Smooth muscle cell (in vitro differentiated cells): Measurements from ENCODE around the gene COL11A1. TPM values are rescaled to one million over a fixed set of nuclear protein-coding genes. Genes with fewer than 3 reads are reported as not detected.
A peak's percentile ranks its signal among the peaks of the same experiment; 100 is the strongest.

ENCODE experiments used
- DNase-seq: peaks from one replicate; lab custom pipeline; 2025; ENCODE audit not compliant: unreplicated experiment; lab: John Stamatoyannopoulos, UW
- H2AFZ ChIP-seq: fragments of 200-600 bp; sonication (generic); 2 replicates; pipeline ENCODE4 v1.6.0; 2016; ENCODE audit warnings: antibody characterized with exemption, low read depth, mild to moderate bottlenecking
- H3F3A ChIP-seq: fragments of 200-600 bp; sonication (generic); 2 replicates; pipeline ENCODE4 v1.6.0; 2017; ENCODE audit warnings: antibody characterized with exemption, low read depth
- H3K27ac ChIP-seq: fragments of 200-600 bp; sonication (generic); 2 replicates; pipeline ENCODE4 v1.5.1; 2016; ENCODE audit warnings: low read depth, mild to moderate bottlenecking
- H3K27me3 ChIP-seq: fragments of 200-600 bp; sonication (generic); 2 replicates; pipeline ENCODE4 v1.6.1; 2016; ENCODE audit warnings: low read depth, mild to moderate bottlenecking
- H3K36me3 ChIP-seq: fragments of 200-600 bp; sonication (generic); 2 replicates; pipeline ENCODE4 v1.5.1; 2016; ENCODE audit warnings: low read depth
- H3K4me1 ChIP-seq: fragments of 200-600 bp; sonication (generic); 2 replicates; pipeline ENCODE4 v1.5.1; 2016; ENCODE audit warnings: low read depth
- H3K4me2 ChIP-seq: fragments of 200-600 bp; sonication (generic); 2 replicates; pipeline ENCODE4 v1.6.0; 2016; ENCODE audit warnings: mild to moderate bottlenecking
- H3K4me3 ChIP-seq: fragments of 200-600 bp; sonication (generic); 2 replicates; pipeline ENCODE4 v1.5.1; 2016; ENCODE audit warnings: mild to moderate bottlenecking
- H3K79me2 ChIP-seq: fragments of 200-600 bp; sonication (generic); 2 replicates; pipeline ENCODE4 v1.6.0; 2016; ENCODE audit warnings: low read depth, mild to moderate bottlenecking
- H3K9ac ChIP-seq: fragments of 200-600 bp; sonication (generic); 2 replicates; pipeline ENCODE4 v1.6.0; 2016; ENCODE audit warnings: low read depth
- H3K9me3 ChIP-seq: fragments of 200-600 bp; sonication (generic); replicated peaks from 2 replicates; pipeline ENCODE4 v1.5.1; 2016; ENCODE audit warnings: low read depth
- H4K20me1 ChIP-seq: fragments of 200-600 bp; sonication (generic); 2 replicates; pipeline ENCODE4 v1.6.0; 2016; ENCODE audit warnings: low read depth
- CTCF ChIP-seq: fragments of 200-600 bp; sonication (generic); IDR thresholded peaks from 2 replicates; pipeline ENCODE4 v1.5.1; 2017; ENCODE audit warnings: borderline replicate concordance, mild to moderate bottlenecking, antibody characterized with exemption; ENCODE audit not compliant: insufficient read depth, poor library complexity, severe bottlenecking
- WGBS: methylation state at CpG from one replicate; pipeline ENCODE4 v1.1.7; 2016; ENCODE audit warnings: low lambda C conversion rate; 5-methylcytosine and 5-hydroxymethylcytosine counted together
- polyA plus RNA-seq: library from polyadenylated mRNA; unstranded; fragments of >200 nt; fragmentation: Nextera tagmentation; extraction: Ambion mirVana; gene quantifications from 2 replicates; pipeline ENCODE4 v1.2.1, GENCODE V29; 2016
- total RNA-seq: library from RNA; depleted of rRNA; stranded (reverse); fragments of >200 nt; gene quantifications from 2 replicates; pipeline ENCODE4 v1.2.3, GENCODE V29; 2014

COL11A1 gene
- total and polyA plus RNA-seq, 2 experiments from 2014 or later = 155 to 236 TPM

GRCh38 chr1:102891868-102892625 is 216.3 kb downstream of the COL11A1 start:
- no peaks in the 10 kb centered on the region for H3K79me2 ChIP-seq
- H2AFZ ChIP-seq = no peak overlapping the region
- H3K27ac ChIP-seq = peak overlapping the region; percentile 42
- no peaks in the 10 kb centered on the region for H4K20me1 ChIP-seq
- H3K9ac ChIP-seq = no peak overlapping the region
- no peaks in the 10 kb centered on the region for H3F3A ChIP-seq
- WGBS = 96% methylated on average over 4 of the region's 4 CpGs
- no peaks in the 10 kb centered on the region for H3K27me3 ChIP-seq
- TF ChIP-seq CTCF = no peak
- no peak overlapping the region for H3K4me3 ChIP-seq
- H3K36me3 ChIP-seq = peaks cover 14% of the 10 kb centered on the region
- no peak overlapping the region for H3K4me2 ChIP-seq
- H3K4me1 ChIP-seq = no peaks in the 10 kb centered on the region
- no peaks in the 10 kb centered on the region for H3K9me3 ChIP-seq
- DNase-seq = no peak

GRCh38 chr1:102886638-102887037 is 221.7 kb downstream of the COL11A1 start:
- no peaks in the 10 kb centered on the region for H3K27me3 ChIP-seq
- no peak overlapping the region for H3K27ac ChIP-seq
- no peak for TF ChIP-seq CTCF
- H2AFZ ChIP-seq = no peak overlapping the region
- H3K4me2 ChIP-seq = no peak overlapping the region
- H3K4me1 ChIP-seq = no peaks in the 10 kb centered on the region
- 77% methylated on average over 4 of the region's 4 CpGs for WGBS
- H3K79me2 ChIP-seq = no peaks in the 10 kb centered on the region
- H3K4me3 ChIP-seq = no peak overlapping the region
- no peaks in the 10 kb centered on the region for H4K20me1 ChIP-seq
- DNase-seq = no peak
- no peak overlapping the region for H3K9ac ChIP-seq
- peaks cover 13% of the 10 kb centered on the region for H3K36me3 ChIP-seq
- H3F3A ChIP-seq = no peaks in the 10 kb centered on the region
- no peaks in the 10 kb centered on the region for H3K9me3 ChIP-seq

- H3K27ac ChIP-seq = no peak overlapping the region
- no peak for TF ChIP-seq CTCF
- no peaks in the 10 kb centered on the region for H3K27me3 ChIP-seq
- H3F3A ChIP-seq = no peaks in the 10 kb centered on the region
- 94% methylated on average over 4 of the region's 4 CpGs for WGBS
- peaks cover 13% of the 10 kb centered on the region for H3K36me3 ChIP-seq
- H3K9ac ChIP-seq = no peak overlapping the region
- H3K4me1 ChIP-seq = peaks cover 7% of the 10 kb centered on the region
- no peak overlapping the region for H3K4me3 ChIP-seq
- no peaks in the 10 kb centered on the region for H3K79me2 ChIP-seq
- no peaks in the 10 kb centered on the region for H4K20me1 ChIP-seq
- no peak overlapping the region for H2AFZ ChIP-seq
- no peak overlapping the region for H3K4me2 ChIP-seq
- no peaks in the 10 kb centered on the region for H3K9me3 ChIP-seq
- DNase-seq = no peak
Measured at GRCh38 chr1:102884238-102884637, 224.1 kb downstream of the COL11A1 start.

- H3K27me3 ChIP-seq = no peaks in the 10 kb centered on the region
- H3K9me3 ChIP-seq = no peaks in the 10 kb centered on the region
- H3K9ac ChIP-seq = no peak overlapping the region
- H3K4me1 ChIP-seq = peaks cover 7% of the 10 kb centered on the region
- no peak for TF ChIP-seq CTCF
- H3K36me3 ChIP-seq = no peaks in the 10 kb centered on the region
- H3K79me2 ChIP-seq = no peaks in the 10 kb centered on the region
- peak overlapping the region; percentile 20 for H3K4me2 ChIP-seq
- H3K27ac ChIP-seq = peak overlapping the region; percentile 71
- H3F3A ChIP-seq = no peaks in the 10 kb centered on the region
- 34% methylated on average over 6 of the region's 6 CpGs for WGBS
- no peaks in the 10 kb centered on the region for H4K20me1 ChIP-seq
- no peak overlapping the region for H2AFZ ChIP-seq
- no peak for DNase-seq
- no peak overlapping the region for H3K4me3 ChIP-seq
Measured at GRCh38 chr1:102879439-102879993, 228.8 kb downstream of the COL11A1 start.
